Cerebellar cortex (tissue), 1 donor: ENCODE data around the gene ATG9A.
A peak's percentile ranks its signal among the peaks of the same experiment; 100 is the strongest.

Source experiments
- DNase-seq: peaks from one replicate; pipeline ENCODE4 v3.0.0-alpha.2; 2015; ENCODE audit warnings: low spot score

ATG9A gene

DNA sequence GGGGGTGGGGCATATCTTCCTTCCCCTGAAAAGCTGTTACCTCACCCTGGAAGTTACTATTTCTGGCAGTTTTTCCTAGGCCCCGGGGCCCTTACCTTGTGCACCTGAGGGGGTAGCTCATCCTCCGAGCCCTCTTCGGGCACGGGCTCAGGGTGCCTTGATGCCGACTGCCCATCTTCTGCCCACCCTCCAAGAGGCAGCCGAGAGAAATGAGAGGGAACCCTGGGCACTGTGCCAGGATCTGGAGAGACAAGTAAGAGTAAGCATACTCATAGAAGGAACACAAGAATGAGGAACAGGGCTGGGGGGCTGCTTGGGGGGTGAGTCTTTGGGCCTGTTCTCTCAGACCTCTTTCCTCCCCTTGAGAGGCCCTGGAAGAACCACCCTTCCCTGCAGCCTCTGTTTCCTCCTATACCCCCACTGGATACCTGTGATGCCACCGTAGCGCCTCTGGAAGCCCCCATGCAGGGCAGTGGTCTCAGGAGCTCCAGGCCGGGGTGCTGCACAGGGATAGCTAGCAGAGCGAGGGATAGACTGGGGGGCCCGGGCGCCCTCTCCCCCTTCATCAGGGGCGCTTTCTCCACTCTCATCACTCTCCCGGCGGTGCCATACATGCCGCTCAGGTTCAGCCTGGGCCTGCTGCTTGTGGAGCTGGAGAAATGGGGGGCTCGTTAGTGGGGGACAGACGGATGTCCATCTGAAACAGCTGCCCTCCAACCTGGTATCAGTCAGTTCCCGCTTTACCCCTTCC is 8.6 kb downstream of the ATG9A start:
- DNase-seq: no peak

DNA sequence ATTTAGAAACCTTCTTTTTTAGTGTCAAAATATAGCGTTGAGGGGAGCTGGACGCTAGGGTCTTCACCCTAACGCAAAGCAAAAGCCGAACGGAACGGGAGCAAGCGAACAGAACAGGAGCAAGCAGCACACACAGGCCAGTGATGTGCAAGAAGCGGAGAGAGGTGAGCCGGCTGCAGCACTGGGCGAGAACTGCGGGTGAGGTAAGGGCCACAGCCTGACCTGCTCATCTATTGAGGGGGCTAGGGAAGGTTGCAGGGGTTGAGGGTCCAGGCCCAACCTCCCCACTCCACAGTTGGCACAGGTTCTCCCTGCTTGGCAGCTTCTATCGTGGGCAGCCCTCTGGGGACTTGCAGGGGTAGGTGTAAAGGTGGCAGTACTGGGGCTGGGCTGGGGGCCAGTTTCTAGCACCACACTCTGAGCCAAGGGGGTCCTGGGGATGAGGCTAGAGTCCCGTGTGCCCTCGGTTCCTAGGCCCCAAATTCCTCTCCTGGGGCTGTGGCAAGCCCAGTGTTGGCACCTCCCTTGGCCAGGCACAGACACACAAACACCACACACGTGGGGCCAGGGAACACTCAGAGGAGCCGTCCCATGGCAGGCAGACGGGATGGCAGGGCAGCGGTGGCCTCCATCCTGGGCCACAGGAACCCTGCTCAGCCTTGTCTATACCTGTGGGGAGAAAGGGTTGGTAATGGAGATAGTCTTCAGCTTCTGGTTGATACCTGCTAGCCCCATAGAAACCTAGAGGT is 9.5 kb downstream of the ATG9A start:
- no peak for DNase-seq

DNA sequence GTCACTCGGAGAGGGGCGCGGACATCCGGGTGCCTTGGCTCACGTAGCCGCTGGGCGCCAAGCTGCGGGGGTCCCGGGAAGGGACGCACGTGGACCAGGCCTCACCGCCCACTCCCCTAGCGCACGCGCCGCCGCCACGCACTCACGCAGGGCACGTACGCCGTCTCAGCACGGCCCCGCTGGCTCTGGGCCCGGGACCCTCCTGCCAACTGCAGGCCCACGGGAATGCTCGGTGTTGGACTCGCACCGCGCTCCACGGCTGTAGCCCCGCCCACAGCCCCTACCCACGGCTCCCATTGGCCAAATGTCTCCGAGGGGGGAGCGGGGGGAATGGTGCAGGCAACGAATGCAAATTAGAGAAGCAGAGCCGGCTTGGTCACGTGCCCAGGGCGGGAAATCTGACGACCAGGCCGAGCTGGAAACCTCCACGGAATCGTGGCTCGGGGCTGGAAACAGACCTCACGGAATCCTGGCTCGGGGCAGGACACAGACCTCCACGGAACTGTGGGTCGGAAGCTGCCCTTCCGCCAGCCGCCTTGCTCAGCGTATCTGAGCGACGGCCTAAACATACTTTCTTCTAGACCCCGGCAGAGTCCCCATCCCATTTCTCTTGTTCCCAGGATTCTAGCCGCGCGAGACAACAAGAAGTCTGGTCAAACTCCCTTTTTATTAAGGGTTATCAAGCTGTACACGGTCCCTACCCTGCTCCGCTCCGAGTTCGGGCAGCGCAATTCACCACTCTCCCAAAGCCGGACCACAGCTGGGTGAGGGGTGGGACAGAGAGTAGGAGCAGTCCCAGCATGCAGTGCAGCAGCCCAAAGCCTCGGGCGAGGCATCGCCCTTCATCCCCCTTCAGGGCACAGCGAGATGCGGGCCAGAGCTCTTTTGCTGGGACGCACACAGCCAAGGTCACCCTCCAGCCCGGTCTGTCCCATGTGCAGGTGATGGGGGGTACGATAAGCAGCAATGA is 10.4 kb downstream of the ATG9A start, which contains the start of gene ABCB6:
Gene ABCB6, minus strand, starts transcription at position 227 of the 970 bp plus-strand sequence. CDS start 285 bp downstream, outside the sequence.
- peak; percentile 93 for DNase-seq

DNA sequence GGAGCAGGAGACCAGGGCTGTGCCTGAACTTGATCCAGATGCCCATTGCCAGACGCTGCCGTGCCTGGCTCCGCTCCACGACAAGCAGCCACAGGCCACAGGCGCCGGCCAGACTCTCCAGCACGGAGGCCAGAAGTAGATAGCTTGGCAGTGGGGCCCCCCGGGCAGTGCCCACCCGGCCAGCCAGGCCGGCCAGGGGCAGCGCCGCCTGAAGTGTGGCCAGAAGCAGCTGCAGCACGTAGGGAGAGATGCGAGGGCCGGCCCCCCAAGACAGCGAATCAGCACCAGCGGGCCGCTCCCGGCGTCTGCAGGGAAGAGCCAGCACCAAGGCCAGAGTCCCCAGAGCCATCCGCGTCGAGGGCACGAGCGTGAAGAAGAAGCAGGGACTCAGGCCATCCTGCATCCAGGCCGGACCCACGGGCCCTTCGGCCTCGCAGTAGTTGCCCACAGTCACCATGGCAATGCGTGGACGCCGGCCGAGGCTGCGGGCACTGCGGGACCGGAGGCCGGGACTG is 11.2 kb downstream of the ATG9A start:
- peak; percentile 57 for DNase-seq

DNA sequence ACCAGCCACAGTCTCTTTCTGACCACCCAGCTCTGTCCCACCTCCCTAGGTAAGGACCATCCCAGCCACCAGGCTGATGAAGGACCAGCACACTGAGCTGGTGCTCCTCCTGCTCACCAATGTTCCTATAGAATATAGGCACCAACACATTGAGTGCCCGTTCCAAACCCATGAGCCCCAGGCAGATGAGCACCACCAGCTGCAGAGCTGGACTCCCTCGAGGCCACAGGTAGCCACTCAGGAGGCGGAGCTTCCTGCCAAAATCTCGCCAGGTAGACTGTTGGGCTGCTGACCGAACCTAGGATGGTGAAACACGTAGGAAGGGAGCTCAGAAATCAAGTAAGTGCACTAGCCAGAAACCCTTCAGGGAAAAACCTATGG is 12.9 kb downstream of the ATG9A start:
- no peak for DNase-seq

DNA sequence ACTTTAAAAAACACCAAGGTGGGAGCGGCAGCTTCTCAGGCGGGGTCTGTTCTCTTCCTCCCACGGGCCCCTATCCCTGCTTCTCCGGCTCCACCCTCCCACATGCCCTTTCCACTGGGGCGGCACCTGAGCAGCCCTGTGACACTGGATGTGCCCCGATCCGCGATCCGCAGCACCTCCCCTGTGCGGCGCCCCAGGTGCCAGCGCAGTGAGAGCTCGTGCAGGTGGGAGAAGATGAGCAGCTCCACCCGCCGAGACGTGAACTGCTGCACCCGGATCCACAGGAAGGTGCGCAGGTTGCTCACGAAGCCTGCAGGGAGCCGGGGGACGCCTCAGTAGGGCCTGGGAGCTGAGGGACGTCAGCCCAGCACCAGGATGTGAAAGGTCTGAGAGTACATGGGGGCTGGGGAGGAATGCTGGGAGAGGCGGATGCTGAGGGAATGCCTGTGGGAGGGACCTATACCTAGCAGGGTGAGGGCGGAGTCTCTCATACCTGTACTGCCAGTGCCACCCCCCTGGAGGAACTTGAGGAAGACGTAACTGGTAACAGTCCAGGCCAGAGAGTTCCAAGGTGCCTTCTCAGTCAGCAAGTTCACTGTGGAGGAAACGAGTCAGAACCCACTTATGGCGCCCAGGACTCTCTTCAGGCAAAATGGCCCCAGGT is 13.4 kb downstream of the ATG9A start:
- no peak for DNase-seq

DNA sequence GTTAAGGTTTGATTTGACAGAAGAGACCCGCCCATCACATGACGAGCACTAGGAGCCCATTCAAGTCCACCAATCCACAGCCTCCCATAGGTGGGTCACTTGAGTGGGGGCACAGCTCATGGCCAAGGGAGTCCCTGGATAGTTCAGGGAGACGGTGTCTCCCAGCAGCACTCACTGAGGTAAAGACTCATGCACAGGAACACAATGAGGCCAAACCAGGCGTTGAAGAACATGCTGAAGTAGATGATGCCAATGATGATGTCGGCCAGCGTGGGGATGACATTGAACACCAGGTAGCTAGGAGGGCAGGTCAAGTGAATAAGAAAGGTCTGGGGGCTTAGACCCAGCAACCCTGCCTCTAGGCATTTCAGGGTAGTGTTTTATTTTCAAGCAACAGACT is 14.7 kb downstream of the ATG9A start:
- no peak for DNase-seq

DNA sequence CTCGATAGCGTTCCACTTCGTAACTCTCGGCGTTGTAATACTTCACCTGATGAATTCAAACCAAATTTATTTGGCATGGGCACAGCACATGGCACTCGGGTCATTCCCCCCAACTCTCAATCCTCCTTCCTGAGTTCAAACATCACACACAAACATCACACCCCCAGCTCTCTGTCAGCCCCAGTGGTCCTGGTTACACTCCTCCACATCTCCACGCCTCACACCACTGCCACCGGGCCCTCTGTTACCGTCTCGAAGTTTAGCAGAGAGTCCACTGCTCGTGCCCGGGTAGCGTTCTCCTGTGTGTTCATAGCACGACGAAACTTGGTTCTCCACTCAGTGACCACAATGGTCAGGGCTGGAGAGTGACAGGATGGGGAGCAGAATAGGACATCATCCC is 15.3 kb downstream of the ATG9A start:
- DNase-seq: no peak

DNA sequence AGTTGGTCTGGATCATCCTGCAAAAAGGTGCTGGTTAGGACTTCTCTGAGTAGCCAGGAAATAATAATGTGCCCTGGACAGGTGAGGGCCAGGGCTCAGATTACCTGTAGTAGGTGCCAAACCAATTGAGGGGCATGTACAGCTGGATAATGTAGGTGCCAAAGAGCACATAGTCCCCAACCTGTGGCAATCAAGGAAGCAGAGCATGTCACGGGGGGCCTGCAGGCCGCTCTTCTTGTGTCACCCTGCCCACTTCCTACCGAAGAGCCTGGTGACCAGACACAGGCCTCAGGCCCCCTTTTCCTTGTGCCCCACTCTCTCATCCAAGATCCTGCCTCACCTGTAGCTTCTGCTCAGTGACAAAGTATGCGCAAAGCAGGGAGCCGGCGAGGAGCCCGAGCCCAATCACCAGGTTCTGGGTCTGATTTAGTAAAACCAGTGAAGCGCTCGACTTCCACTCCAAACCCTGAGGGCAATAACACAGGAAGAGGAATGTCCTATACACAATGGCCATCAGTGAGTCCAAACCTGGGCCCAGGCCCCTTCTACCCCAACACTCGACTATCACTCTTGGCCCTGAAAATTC is 15.9 kb downstream of the ATG9A start:
- DNase-seq: no peak

DNA sequence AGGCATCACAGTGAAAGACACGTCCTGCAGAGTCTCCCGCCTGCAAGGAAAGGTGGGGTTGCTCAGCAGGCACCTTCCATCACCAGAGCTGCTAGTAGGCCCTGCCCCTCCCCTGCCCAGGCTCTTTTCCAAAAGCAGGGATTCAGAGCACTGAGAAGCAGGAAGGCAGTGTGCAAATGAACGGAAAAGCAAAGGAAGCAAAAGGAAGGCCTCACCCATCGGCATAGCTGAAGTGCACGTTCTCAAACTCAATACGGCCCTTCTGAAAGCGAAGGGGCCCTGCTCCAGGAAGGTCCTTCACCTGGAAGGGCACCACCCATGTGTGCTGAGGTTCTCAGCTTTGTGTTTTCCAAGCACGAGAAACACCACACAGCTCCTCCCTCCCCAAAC is 16.4 kb downstream of the ATG9A start:
- no peak for DNase-seq

DNA sequence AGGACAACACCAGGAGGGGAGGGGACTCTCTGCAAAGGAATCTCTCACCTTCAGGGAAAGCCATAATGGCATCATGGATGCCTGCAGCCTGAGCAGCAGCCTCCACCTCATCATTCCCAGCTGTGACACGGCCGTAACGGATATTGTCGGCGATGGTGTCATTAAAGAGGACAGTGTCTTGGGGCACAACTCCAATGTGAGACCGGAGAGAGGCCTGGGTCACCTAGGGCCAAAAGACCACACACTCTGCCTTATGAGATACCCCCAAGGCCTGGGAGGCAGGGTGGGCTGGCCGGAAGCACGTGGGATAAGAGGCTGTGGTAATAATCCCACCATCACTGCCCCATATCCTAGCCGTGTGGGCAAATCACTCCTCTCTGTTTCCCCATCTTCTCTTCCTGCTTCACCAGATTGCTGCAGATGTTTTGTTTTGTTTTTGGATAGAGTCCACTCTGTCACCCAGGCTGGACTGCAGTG is 18.5 kb downstream of the ATG9A start:
- no peak for DNase-seq

DNA sequence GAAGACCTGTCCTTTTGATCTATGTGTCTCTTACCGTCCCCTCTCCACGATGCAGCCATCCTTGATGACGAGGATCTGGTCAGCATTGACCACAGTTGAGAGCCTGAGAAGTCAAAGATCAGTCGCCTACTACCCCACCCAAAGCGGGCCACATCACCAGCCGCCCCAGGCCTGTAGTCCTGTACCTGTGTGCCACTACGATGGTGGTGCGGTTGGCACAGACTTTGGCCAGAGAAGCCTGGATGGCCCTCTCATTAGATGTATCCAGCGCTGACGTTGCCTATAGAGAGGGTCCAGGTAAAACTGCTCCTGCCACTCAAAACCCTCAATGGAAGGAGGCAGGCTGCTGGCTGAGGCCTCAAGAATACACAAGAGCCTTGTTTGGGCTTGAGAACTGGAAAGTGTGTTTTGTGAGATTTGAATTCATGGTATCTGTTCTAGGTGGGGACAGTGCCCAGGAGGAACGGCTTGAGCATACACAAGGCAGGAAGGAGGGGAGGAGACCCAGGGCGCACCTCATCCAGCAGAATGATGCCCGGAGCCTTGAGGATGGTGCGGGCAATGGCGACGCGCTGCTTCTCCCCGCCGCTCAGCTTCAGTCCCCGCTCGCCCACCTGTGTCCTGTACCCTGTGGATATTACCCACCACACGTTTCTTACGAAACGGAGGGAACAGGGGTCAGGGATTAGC is 19.1 kb downstream of the ATG9A start:
- no peak for DNase-seq

DNA sequence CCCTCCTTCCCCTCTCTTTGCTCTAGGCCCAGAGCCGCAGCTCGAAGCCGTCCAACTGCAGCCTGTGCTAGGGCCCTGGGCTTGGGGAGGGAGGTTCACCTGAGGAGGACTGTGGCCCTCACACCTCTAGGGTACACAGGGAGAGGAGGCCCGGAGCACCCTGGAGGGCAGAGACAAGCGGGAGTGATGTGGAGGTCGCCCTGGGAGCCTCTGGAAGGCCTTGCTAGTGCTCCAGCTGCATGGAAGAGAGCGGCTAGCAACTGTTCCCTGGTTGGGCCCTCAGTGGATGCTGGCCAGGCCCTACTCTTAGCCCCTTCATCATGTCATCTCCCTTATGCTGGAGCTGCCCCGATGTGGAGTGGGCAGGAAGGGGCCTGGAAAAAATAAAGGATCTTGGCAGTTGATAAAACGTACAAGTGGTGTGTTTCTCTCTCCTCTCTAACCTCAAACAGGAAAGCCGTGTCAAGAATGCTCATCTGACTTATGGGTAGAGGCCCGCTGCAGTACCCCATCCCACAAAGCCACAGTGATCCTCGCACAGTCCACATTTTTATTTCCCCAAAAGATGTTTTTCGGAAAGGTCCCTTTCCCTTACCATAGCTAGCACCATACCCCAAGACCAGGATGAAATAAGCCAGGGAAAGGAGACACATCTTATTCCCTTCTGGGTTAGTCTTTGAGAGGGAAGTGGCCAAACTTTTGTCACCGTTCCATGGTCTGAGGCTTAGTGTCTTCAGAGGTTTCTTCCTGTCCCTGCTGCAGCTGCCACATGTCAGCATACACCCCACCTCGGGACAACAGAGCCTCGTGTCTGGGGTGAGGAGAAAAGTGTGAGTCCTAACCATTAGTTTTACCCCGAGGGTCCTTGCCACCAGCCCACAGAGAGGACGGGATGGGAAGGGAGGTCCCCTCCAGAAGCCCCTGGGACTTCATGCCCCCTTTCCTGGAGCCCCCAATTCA is 19.9 kb downstream of the ATG9A start:
- no peak for DNase-seq

DNA sequence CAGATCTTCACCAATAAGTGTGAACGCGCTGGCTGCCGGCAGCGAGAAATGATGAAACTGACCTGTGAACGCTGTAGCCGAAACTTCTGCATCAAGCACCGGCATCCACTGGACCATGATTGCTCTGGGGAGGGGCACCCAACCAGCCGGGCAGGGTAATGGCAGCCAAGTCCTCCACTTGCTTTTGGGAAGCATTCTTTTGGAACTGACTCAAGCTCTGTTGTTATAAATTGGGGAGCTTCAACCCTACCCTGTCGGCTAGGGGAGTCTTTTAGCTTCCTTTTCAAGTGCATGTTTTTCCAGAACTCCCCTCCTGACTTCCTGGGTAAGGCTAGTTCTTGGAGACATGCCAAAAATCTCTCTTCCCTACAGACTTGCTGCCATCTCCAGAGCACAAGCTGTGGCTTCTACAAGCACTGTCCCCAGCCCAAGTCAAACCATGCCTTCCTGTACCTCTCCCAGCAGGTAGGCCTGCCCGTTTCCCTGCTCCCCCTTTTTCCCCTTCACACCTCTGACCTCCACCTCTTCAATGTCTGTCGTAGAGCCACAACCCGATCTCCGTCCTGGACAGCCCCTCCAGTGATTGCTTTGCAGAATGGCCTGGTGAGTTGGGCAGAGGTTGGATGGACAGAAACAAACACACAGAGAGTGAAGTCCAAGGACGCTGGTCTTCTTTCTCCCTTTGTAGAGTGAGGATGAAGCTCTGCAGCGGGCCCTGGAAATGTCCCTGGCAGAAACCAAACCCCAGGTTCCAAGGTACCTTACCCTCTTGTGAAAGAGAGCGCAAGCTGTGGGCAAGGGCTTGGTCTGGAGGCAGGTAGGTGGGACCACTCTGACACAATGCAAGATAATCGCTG is 21.3 kb downstream of the ATG9A start:
- peak; percentile 51 for DNase-seq

DNA sequence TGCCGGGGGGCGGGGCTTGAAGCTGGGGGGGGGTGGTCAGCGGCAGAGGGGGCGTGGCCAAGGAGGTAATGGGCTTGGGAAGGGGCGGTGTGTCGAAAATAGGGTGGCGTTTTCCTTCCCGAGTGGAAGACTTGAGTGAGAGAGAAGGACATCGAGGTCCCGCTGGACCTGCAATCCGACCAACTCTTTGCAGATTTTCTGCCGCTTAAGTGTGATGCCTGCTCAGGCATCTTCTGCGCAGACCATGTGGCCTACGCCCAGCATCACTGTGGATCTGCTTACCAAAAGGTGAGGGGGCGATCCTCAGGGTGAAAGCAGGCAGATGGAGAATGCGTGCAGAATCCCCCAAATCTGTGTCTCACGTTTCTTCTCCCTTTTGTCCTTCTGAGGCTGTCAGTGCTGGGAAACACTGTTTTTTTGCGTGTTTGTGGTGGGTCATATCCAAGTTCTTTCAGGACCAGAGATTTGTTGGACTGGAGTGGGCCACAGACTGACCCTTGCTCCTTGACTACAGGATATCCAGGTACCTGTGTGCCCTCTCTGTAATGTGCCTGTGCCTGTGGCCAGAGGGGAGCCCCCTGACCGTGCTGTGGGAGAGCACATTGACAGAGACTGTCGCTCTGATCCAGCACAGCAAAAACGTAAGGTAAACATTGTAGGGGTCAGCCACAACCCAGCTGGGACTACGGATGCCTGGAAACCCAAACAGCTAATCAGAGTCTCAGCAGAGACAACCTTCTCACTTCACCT is 22.1 kb downstream of the ATG9A start:
- DNase-seq: peak; percentile 26

DNA sequence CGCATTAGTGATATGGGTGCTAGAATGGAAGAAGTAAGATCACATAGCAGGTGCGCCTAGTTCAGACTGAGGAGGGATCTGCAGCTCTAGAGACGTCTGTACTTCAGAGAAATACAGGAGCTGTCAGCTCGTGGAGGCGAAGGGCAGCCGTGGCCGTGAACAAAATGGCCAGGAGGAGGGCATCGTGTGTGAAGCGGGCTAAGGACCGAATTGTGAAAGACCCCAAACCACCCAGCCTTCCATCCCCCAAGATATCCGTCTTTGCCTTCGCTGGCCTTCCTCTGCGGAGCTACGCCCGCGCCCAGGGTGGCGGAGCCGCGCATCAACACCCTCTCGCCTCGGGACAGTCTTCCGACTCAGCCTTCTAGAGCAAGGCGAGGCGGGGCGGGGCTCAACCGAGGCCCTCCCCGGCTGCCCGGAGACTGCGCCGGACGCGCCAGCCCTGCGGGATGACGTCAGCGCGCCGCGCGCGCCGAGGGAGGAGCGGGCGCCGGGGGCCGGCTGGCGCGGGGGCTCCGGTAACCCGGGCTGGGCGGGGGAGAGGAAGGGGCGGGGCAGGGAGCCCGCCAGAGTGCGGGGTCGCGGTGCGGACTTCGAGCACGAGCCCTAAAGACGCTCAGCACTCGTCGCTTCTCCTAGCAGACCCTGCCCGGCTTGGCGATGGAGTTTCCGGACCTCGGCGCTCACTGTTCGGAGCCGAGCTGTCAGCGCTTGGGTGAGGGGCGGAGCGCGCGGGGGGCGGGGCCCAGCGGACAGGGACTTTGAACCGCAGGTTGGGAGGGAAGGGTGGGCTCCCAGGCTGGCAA is 22.9 kb downstream of the ATG9A start, which contains the start of gene ZFAND2B:
Gene ZFAND2B, plus strand, starts transcription at position 455 of the 806 bp plus-strand sequence. Its CDS starts 206 bp downstream, at position 661.
- peak; percentile 93 for DNase-seq

DNA sequence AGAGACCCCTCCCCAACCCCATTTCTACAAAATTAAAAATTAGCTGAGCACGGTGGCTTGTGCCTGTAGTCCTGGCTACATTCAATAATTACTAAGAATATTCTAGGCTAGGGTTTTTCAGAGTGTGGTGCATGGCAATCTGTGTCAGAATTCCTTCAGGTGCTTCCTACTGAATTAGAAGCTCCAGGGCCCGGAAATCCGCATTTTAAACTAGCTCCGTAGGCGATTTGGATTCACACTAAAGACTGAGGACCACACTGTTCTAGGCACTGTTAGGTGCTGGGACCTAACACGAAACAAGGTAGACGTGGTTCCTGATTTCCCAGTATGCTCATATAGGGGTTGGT is 23.5 kb downstream of the ATG9A start:
- no peak for DNase-seq
